ENCODE results near the gene ZNF862.

ZNF862 gene

DNA sequence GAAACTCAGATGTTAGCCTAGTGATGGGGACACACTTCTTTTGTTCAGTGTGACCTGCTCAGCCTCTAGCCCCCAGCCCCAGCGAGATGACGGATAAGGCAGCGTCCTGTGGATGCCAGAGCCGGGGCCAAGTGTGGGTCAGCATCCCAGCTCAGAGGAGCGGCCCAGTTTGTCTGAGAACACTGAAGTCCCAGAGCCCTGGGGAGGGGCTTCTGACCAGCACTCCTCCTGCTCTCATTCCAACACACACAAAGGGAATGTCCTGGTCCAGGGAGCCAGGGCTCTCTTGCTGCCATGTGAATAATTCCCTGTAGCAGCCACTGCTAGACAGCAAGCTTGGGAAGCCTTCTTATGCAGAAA is 31.1 kb downstream of the ZNF862 start:
- no peak overlapping the region for H3K4me3 ChIP-seq (ENCODE audit: low read length)
- TF ChIP-seq CTCF (IDR thresholded peaks at IDR 0.05; ENCODE audit: insufficient read depth, low read depth, low read length, missing control alignments), result no peak
- no peak for DNase-seq (ENCODE audit: low read depth)

GRCh38 chr7:149869867-149870266 is 31.7 kb downstream of the ZNF862 start:
- DNase-seq (ENCODE audit: low read depth), result no peak
- no peak overlapping the region for H3K4me3 ChIP-seq (ENCODE audit: low read length)
- no peak for TF ChIP-seq CTCF (IDR thresholded peaks at IDR 0.05; ENCODE audit: insufficient read depth, low read depth, low read length, missing control alignments)

DNA sequence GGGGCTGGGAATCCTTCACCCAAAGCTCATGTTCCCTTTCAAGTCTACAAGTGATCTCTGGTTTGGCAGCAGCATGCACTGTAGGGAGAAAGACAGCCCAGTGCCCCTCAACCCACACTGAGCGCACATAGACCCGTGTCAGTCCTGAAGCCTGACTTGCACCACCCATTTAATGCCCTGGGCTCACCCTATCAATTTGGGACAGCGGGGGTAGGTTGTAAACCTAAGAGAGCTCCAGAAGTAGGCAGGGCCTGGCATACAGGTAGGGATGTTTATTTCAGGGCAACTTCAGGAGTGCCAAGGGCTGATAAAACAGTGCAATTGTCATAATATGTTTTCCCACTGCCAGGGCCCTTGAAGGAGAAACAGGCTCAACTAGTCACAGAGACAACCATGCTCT is 32.1 kb downstream of the ZNF862 start:
- DNase-seq (ENCODE audit: low read depth), result no peak
- H3K4me3 ChIP-seq (ENCODE audit: low read length), result no peak overlapping the region
- TF ChIP-seq CTCF (IDR thresholded peaks at IDR 0.05; ENCODE audit: insufficient read depth, low read depth, low read length, missing control alignments), result no peak

DNA sequence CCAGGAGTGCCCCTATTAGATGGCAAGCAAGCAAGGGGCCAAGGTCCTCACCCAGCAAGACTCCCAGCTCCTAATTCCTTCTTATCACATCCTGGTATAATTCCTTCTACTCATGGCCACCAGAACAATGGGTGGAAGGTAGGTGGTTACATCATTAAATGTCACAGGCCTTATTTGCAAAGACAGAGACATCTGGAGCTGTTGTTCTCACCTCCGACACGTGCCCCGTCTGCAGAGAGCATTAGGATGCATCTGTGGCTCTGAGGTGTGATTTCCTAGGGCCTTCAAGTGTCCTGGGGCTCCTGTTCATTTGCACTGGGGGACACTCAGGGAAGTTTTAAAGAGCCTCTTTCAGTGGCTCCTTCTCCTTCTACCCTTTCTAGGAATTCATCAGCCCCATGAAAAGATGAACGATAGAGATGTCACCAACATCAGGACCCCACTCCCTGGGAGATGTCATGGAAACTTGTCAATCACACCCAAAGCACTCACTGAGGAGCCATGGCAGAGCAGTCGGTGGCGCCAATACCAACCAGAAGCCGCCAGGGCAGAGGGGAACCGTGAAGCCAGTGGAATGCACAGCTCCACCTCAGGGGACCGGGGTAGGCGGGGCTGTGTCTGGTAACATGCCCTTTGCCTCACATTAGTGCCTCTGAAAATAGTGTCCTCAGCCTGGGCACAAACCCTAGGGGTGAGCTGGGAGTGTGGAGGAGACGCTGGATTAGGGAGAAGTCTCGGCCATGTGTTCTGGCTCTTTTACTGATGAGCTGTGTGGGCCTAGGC is 32.7 kb downstream of the ZNF862 start:
- no peak for TF ChIP-seq CTCF (IDR thresholded peaks at IDR 0.05; ENCODE audit: insufficient read depth, low read depth, low read length, missing control alignments)
- no peak for DNase-seq (ENCODE audit: low read depth)
- H3K4me3 ChIP-seq (ENCODE audit: low read length), result no peak overlapping the region

DNA sequence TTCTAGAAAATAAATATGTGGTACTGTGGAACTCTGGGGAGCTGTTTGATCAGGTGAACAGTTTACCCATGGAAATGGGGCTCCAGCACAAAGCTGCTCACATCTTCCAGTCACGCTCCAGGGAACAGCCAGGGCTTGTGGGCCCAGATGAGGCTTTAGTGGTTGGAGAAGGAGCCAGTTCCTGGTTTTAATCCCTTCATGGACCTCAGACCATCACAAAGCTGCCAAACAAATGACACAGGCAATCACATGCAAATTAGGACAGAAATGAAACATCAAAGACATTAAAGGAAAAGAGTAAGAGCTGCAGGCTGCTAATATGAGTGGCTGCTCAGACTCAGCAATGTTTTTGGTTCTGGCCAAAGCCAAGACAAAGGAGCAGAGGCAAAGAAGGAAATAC is 33.4 kb downstream of the ZNF862 start:
- no peak for DNase-seq (ENCODE audit: low read depth)
- no peak for TF ChIP-seq CTCF (IDR thresholded peaks at IDR 0.05; ENCODE audit: insufficient read depth, low read depth, low read length, missing control alignments)
- H3K4me3 ChIP-seq (ENCODE audit: low read length), result no peak overlapping the region

- peak; percentile 11 for TF ChIP-seq CTCF (IDR thresholded peaks at IDR 0.05; ENCODE audit: insufficient read depth, low read depth, low read length, missing control alignments)
- peak; percentile 66 for DNase-seq (ENCODE audit: low read depth)
- H3K4me3 ChIP-seq (ENCODE audit: low read length), result peak overlapping the region; percentile 65
Observed at GRCh38 chr7:149872419-149873073, 34.4 kb downstream of the ZNF862 start.
